ENCODE results near the gene RAP1A.

Gene RAP1A

GRCh38 chr1:111704240-111704639 is 84.7 kb downstream of the RAP1A start:
- TF ChIP-seq CTCF (IDR thresholded peaks at IDR 0.05; ENCODE audit: low read length) (no peak), EZH2 (IDR thresholded peaks at IDR 0.05; ENCODE audit: borderline replicate concordance, low read length) (no peak)
- H3K4me2 ChIP-seq (ENCODE audit: low read length): no peak overlapping the region
- no peak overlapping the region for H3K9ac ChIP-seq (ENCODE audit: low read length)
- H3K4me3 ChIP-seq (ENCODE audit: low read depth, low read length, poor library complexity, severe bottlenecking): no peak overlapping the region
- H3K4me1 ChIP-seq (ENCODE audit: insufficient read depth, low read length, severe bottlenecking): no peaks in the 10 kb centered on the region
- no peaks in the 10 kb centered on the region for H4K20me1 ChIP-seq (ENCODE audit: insufficient read depth, low read length)
- H3K9me2 ChIP-seq (ENCODE audit: low read depth, low read length): no peaks in the 10 kb centered on the region
- no peaks in the 10 kb centered on the region for H3K27me3 ChIP-seq (ENCODE audit: insufficient read depth, low read length)
- no peaks in the 10 kb centered on the region for H3K9me3 ChIP-seq (ENCODE audit: low read length)
- H3F3A ChIP-seq (ENCODE audit: insufficient read depth, low read length): no peaks in the 10 kb centered on the region
- no peak overlapping the region for H3K27ac ChIP-seq (ENCODE audit: low read depth, low read length, poor library complexity, severe bottlenecking)
- H3K36me3 ChIP-seq (ENCODE audit: insufficient read depth, low read length): peaks cover 79% of the 10 kb centered on the region
- H3K79me2 ChIP-seq (ENCODE audit: insufficient read depth, low read length): no peaks in the 10 kb centered on the region
- no peak overlapping the region for H2AFZ ChIP-seq (ENCODE audit: low read length)

- H3K27ac ChIP-seq (ENCODE audit: low read depth, low read length, poor library complexity, severe bottlenecking): no peak overlapping the region
- H3K9me2 ChIP-seq (ENCODE audit: low read depth, low read length): no peaks in the 10 kb centered on the region
- H3K4me1 ChIP-seq (ENCODE audit: insufficient read depth, low read length, severe bottlenecking): no peaks in the 10 kb centered on the region
- peaks cover 79% of the 10 kb centered on the region for H3K36me3 ChIP-seq (ENCODE audit: insufficient read depth, low read length)
- H3F3A ChIP-seq (ENCODE audit: insufficient read depth, low read length): no peaks in the 10 kb centered on the region
- H2AFZ ChIP-seq (ENCODE audit: low read length): no peak overlapping the region
- H3K9ac ChIP-seq (ENCODE audit: low read length): no peak overlapping the region
- no peak overlapping the region for H3K4me2 ChIP-seq (ENCODE audit: low read length)
- no peak for TF ChIP-seq EZH2 (IDR thresholded peaks at IDR 0.05; ENCODE audit: borderline replicate concordance, low read length)
- no peak for TF ChIP-seq CTCF (IDR thresholded peaks at IDR 0.05; ENCODE audit: low read length)
- no peaks in the 10 kb centered on the region for H3K9me3 ChIP-seq (ENCODE audit: low read length)
- H3K27me3 ChIP-seq (ENCODE audit: insufficient read depth, low read length): no peaks in the 10 kb centered on the region
- H4K20me1 ChIP-seq (ENCODE audit: insufficient read depth, low read length): no peaks in the 10 kb centered on the region
- H3K4me3 ChIP-seq (ENCODE audit: low read depth, low read length, poor library complexity, severe bottlenecking): no peak overlapping the region
- no peaks in the 10 kb centered on the region for H3K79me2 ChIP-seq (ENCODE audit: insufficient read depth, low read length)
Measured at GRCh38 chr1:111704776-111705175, 85.2 kb downstream of the RAP1A start.

- no peak overlapping the region for H3K9ac ChIP-seq (ENCODE audit: low read length)
- no peaks in the 10 kb centered on the region for H3K79me2 ChIP-seq (ENCODE audit: insufficient read depth, low read length)
- H2AFZ ChIP-seq (ENCODE audit: low read length): no peak overlapping the region
- no peak overlapping the region for H3K27ac ChIP-seq (ENCODE audit: low read depth, low read length, poor library complexity, severe bottlenecking)
- no peak for TF ChIP-seq CTCF (IDR thresholded peaks at IDR 0.05; ENCODE audit: low read length)
- H3K27me3 ChIP-seq (ENCODE audit: insufficient read depth, low read length): no peaks in the 10 kb centered on the region
- H3K9me3 ChIP-seq (ENCODE audit: low read length): no peaks in the 10 kb centered on the region
- H3K4me3 ChIP-seq (ENCODE audit: low read depth, low read length, poor library complexity, severe bottlenecking): no peak overlapping the region
- H3K9me2 ChIP-seq (ENCODE audit: low read depth, low read length): no peaks in the 10 kb centered on the region
- no peak overlapping the region for H3K4me2 ChIP-seq (ENCODE audit: low read length)
- H3K36me3 ChIP-seq (ENCODE audit: insufficient read depth, low read length): peaks cover 71% of the 10 kb centered on the region; the same call in 1 of the 2 replicates
- H3F3A ChIP-seq (ENCODE audit: insufficient read depth, low read length): no peaks in the 10 kb centered on the region
- no peaks in the 10 kb centered on the region for H3K4me1 ChIP-seq (ENCODE audit: insufficient read depth, low read length, severe bottlenecking)
- H4K20me1 ChIP-seq (ENCODE audit: insufficient read depth, low read length): no peaks in the 10 kb centered on the region
Measured at GRCh38 chr1:111705841-111706240, 86.3 kb downstream of the RAP1A start.

All from OCI-LY1 (cell line).